GM12875 (cell line): ENCODE measurements around the gene NEO1.
"Not testable (repeated sequence)": the region's sequence is repeated elsewhere in the genome, so short reads cannot be mapped to it uniquely, and the experiment has no call there.

Experiments used
- H3K4me3 ChIP-seq: one replicate; pipeline ENCODE4 v1.5.1; 2011; ENCODE audit warnings: low read depth, low read length, control low read depth
- TF ChIP-seq, protein P1 (sequence below): IDR thresholded peaks from 2 replicates; pipeline ENCODE4 v1.5.1; 2011; ENCODE audit warnings: low read depth, mild to moderate bottlenecking, control low read depth, inconsistent platforms, low read length, moderate library complexity, borderline replicate concordance; ENCODE audit not compliant: insufficient read depth

Gene NEO1

DNA sequence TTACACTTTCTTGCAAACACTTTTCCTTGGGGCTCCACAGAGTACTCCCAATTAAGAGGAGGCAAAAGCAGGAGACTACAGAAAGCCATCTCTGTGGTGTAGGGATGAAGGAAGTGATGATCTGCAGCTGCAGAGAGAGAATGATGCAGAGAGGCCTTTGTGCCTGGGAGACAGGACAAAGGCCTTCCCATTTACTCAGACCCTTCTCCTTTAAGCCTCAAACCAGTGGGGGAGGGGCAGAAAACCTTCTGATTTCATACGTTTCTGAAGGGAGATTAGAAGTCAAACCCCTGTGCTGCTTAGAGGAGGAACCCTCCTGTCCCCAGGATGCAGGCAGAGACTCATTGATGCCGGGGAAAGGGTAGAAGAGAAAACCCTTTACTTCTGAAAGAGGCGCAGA, 130.8 kb downstream of the NEO1 start:
- TF ChIP-seq, protein P1, sequence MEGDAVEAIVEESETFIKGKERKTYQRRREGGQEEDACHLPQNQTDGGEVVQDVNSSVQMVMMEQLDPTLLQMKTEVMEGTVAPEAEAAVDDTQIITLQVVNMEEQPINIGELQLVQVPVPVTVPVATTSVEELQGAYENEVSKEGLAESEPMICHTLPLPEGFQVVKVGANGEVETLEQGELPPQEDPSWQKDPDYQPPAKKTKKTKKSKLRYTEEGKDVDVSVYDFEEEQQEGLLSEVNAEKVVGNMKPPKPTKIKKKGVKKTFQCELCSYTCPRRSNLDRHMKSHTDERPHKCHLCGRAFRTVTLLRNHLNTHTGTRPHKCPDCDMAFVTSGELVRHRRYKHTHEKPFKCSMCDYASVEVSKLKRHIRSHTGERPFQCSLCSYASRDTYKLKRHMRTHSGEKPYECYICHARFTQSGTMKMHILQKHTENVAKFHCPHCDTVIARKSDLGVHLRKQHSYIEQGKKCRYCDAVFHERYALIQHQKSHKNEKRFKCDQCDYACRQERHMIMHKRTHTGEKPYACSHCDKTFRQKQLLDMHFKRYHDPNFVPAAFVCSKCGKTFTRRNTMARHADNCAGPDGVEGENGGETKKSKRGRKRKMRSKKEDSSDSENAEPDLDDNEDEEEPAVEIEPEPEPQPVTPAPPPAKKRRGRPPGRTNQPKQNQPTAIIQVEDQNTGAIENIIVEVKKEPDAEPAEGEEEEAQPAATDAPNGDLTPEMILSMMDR = no peak
- no peak overlapping the region for H3K4me3 ChIP-seq

DNA sequence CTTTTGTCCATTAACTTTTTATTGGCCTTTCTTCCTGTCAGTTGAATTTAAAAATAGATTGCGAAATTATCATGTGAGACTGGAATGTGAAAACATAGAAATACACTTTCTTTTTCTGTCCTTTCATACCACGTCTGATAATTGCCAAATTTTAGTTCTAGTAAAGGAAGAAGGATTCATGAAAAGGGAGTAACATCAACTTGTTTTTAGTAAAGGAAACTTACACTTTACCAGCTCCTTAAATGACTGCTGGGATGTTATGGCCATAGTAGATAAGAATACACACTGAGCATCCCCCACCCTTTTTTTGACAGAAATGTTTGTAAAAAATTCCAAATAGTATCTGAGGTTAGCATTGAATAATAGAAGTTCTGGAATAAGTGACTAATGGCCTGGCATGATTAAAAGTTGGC, 137.9 kb downstream of the NEO1 start:
- TF ChIP-seq, protein P1 = no peak

DNA sequence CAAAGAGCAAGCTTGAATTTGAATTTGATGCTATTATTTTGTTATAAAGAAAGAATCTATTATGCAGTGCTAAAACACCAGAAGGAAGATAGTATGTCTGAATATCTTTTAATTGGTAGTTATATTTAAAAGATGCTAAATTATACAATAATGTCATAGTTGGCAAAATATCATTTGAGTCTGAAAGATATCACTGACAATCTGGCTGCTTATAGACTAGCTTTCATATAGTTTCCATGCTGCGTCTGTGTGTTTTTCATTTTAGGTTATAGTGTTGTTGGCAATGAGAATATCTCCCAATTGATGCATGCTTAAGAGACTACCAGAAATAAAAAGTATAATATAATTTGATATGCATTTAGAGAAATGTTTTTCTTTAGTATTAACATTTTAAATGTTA, 142.9 kb downstream of the NEO1 start:
- H3K4me3 ChIP-seq = no peak overlapping the region
- TF ChIP-seq, protein P1 = no peak

More for the DNA sequence above, 137.9 kb downstream of the NEO1 start:
- no peak overlapping the region for H3K4me3 ChIP-seq

DNA sequence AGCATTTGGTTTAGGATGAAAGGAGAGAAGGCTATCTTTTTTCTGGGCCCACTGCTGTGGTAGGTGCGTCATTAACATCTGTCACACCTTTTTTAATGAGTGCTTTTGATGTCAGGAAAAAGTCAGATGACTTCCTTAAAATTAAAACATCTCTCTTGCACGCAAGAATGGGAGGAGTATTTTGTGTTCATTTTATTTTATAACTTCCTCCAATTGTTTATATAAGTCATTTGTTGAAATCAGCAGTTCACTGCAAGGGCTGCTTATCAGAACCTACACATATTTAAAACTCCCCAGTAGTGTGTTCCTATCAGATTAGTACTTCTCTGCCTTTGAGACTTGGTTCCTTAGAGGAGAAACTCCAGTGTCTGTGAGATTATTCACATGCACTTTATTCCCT, 143.8 kb downstream of the NEO1 start:
- TF ChIP-seq, protein P1 = no peak
- H3K4me3 ChIP-seq = no peak overlapping the region

DNA sequence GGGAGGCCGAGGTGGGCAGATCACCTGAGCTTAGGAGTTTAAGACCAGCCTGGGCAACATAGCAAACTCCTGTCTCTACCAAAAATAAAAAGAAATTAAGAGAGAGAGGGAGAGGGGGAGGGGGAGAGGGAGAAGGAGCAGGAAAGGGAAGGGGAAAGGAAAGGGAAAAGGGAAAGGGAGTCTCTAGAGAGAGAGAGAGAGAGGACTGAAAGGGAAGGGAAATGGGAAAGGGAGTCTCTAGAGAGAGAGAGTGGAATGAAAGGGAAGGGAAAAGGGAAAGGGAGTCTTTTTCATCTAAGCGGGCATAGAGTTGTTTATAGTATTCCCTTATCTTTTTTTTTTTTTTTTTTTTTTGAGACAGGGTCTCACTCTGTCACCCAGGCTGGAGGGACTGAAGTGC, 148.1 kb downstream of the NEO1 start:
- TF ChIP-seq, protein P1 = no peak
- no peak overlapping the region for H3K4me3 ChIP-seq

DNA sequence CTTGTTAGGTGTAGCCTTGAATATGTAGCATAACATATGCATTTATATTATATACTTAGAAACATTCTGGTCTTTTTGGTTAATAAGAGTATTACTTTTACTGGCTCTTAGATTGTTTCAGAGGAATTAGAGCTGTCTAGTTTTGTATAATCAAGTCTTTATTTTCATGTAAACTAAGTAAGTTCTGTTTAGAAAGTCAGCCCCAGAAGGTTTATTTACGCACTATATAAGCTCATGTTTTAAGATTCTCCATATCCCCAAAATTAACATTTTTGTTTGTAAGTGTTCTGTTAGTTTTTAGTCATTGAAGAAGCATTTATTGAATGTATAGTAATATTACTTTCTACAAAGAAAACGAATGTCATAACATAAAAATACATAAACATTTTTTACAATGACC, 158.4 kb downstream of the NEO1 start:
- TF ChIP-seq, protein P1 = no peak
- H3K4me3 ChIP-seq = no peak overlapping the region

DNA sequence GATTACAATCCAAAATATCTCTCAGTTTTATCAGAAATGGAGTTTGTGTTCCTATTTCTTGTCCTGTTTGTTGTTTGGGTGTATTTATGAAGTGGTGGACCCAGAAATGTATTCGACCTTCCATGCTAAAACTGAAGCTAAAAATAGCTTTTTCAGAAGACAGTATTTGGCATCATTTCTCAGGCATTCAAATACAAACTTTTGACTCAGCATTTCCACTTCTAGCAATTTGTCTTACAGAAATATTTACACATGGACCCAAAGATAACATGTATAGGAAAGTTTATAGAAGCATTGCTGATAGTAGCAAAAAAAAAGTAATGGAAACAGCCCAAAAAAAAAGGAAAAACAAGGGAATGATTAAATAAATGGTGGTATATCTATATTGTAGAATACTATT, 160.2 kb downstream of the NEO1 start:
- H3K4me3 ChIP-seq = no peak overlapping the region
- TF ChIP-seq, protein P1 = no peak

DNA sequence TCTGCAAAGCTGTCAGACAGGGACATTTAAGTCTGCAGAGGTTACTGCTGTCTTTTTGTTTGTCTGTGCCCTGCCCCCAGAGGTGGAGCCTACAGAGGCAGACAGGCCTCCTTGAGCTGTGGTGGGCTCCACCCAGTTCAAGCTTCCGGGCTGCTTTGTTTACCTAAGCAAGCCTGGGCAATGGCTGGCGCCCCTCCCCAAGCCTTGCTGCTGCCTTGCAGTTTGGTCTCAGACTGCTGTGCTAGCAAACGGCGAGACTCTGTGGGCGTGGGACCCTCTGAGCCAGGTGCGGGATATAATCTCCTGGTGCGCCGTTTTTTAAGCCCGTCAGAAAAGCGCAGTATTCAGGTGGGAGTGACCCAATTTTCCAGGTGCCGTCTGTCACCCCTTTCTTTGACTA, 169.2 kb downstream of the NEO1 start:
- not testable (repeated sequence) for H3K4me3 ChIP-seq
